GM19043 (cell line): Measurements from ENCODE around the gene ATF7IP.
A peak's percentile ranks its signal among the peaks of the same experiment; 100 is the strongest.
"Not testable (repeated sequence)": the region's sequence is repeated elsewhere in the genome, so short reads cannot be mapped to it uniquely, and the experiment has no call there.

ENCODE experiments used
- ATAC-seq: cut with Tn5 transposase; IDR thresholded peaks from one replicate; pipeline ENCODE4 v1.9.1; 2021; ENCODE audit warnings: low read depth; ENCODE audit not compliant: unreplicated experiment

ATF7IP gene, protein sequence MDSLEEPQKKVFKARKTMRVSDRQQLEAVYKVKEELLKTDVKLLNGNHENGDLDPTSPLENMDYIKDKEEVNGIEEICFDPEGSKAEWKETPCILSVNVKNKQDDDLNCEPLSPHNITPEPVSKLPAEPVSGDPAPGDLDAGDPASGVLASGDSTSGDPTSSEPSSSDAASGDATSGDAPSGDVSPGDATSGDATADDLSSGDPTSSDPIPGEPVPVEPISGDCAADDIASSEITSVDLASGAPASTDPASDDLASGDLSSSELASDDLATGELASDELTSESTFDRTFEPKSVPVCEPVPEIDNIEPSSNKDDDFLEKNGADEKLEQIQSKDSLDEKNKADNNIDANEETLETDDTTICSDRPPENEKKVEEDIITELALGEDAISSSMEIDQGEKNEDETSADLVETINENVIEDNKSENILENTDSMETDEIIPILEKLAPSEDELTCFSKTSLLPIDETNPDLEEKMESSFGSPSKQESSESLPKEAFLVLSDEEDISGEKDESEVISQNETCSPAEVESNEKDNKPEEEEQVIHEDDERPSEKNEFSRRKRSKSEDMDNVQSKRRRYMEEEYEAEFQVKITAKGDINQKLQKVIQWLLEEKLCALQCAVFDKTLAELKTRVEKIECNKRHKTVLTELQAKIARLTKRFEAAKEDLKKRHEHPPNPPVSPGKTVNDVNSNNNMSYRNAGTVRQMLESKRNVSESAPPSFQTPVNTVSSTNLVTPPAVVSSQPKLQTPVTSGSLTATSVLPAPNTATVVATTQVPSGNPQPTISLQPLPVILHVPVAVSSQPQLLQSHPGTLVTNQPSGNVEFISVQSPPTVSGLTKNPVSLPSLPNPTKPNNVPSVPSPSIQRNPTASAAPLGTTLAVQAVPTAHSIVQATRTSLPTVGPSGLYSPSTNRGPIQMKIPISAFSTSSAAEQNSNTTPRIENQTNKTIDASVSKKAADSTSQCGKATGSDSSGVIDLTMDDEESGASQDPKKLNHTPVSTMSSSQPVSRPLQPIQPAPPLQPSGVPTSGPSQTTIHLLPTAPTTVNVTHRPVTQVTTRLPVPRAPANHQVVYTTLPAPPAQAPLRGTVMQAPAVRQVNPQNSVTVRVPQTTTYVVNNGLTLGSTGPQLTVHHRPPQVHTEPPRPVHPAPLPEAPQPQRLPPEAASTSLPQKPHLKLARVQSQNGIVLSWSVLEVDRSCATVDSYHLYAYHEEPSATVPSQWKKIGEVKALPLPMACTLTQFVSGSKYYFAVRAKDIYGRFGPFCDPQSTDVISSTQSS

DNA sequence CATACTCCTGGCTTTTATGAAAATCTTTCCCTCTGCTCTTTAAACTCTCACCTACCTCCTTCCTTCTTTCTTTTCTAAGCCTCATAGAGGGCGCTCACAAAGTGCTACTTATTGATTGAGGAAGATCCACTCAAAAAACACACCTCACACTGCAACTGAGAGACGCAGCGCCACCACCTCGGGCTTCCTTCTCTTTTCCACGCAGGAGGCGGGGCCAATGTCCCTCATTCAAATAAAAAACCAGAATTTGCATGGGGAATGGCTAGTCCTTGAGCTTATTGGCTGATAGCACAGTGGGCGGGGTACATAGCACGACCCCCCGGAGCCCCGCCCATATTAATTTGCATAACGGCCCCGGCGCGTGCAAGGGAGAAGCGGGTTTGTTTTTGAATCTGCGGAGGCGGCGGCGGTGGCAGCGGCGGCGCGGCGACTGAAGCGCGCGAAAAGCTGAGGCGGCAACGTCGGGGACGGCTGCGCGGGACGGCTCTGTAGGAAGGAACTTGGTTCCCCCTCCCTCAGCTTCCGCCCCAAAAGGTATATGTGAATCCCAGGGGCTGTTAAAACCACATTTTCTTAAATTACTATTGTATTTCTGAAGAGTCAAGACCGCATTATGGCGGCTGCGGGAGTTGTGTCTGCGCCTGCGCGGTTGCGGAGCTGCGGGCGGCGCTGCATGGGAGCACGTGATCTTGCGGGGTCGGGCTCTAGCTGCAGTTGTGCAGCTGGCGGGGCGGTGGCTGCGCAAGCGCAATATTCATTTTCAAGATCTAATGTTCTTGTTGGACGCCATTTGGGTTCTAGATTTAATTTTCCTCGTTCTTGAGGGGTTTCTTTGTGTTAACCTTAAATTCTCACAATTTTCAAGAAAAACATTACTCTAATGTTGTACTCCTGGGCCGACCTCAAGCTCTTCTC, at the start of gene ATF7IP:
Gene ATF7IP, plus strand, starts transcription at position 389 of the 915 bp plus-strand sequence. CDS start 58,234 bp downstream, outside the sequence.
- ATAC-seq: peak; percentile 59

DNA sequence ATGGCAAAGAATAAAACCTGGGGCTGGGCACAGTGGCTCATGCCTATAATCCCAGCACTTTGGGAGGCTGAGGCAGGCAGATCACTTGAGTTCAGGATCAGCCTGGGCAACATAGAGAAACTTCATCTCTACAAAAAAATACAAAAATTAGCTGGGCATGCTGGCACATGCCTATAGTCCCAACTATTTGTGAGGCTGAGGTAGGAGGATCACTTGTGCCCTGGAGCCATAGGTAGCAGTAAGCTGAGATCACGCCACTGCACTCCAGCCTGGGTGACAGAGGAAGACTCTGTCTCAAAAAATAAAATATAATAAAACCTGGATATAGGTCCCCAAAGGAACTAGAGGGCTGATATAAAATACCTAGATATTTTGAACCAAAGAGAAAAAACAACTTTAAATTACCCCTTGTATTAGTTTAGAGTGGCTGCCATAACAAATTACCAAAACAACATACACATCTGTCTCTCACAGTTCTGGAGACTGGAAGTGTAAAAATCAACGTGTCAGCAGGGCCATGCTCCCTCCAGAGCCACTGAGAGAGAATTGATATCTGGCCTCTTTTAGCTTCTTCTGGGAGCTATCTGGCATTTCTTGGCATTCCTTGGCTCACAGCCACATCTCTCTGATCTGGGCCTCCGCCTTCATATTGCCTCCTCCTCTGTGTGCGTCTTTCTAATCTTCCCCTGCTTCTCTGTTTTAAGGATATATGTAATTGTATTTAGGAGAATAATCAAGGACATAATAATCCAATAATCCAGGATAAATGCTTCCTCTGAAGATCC, 47.9 kb upstream of the ATF7IP start:
- no peak for ATAC-seq

DNA sequence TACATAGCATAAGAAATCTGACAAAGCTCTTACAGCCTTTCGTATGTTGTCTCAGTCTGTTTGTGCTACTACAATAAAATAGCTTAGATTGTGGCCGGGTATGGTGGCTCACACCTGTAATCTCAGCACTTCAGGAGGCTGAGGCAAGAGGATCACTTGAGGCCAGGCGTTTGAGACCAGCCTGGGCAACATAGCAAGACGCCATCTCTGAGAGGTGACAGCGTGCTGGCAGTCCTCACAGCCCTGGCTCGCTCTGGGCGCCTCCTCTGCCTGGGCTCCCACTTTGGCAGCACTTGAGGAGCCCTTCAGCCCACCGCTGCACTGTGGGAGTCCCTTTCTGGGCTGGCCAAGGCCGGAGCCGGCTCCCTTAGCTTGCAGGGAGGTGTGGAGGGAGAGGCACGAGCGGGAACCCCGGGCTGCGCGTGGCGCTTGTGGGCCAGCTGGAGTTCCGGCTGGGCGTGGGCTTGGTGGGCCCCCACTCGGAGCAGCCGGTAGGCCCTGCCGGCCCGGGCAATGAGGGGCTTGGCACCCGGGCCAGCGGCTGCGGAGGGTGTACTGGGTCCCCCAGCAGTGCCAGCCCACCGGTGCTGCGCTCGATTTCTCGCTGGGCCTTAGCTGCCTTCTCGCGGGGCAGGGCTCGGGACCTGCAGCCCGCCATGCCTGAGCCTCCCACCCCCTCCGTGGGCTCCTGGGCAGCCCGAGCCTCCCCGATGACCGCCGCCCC, 45.6 kb upstream of the ATF7IP start:
- ATAC-seq: not testable (repeated sequence)

DNA sequence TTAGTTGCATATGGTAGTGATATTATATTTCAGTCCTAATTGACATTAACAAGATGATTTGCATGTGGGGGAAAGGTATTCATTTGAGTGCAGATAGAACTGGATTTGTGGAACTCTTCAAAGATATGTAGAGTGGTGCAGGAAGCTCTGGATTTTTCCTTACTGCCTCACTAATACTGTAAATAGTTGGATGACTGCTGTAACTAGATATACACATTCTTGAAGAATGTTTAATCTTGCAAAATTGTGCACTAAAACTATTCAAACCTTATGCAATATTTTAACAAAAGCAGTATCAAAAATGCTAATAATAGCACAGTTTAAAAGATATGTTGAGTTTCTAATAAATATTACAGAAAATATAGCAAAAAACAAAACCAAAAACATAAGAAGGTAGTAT, 43.1 kb upstream of the ATF7IP start:
- no peak for ATAC-seq

DNA sequence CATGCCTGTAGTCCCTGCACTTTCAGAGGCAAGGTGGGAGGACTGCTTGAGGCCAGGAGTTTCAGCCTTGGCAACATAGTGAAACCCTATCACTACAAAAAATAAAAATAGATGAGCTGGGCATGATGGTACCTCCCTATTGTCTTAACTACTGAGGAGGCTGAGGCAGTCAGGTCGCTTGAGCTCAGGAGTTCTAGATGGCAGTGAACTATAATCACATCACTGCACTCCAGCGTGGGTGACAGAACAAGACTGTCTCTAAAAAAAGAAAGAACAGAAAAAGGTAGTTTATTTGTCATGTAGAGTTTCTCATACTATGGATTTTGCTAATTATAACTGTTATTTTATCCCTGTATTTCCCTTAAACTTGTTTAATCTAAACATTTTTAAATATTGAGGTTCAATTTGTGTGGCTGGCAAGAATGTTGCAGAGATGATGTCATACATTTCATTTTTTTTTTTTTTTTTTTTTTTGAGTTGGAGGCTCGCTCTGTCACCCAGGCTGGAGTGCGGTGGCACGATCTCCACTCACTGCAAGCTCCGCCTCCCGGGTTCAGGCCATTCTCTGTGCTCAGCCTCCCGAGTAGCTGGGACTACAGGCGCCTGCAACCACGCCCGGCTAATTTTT, 39.7 kb upstream of the ATF7IP start:
- no peak for ATAC-seq

DNA sequence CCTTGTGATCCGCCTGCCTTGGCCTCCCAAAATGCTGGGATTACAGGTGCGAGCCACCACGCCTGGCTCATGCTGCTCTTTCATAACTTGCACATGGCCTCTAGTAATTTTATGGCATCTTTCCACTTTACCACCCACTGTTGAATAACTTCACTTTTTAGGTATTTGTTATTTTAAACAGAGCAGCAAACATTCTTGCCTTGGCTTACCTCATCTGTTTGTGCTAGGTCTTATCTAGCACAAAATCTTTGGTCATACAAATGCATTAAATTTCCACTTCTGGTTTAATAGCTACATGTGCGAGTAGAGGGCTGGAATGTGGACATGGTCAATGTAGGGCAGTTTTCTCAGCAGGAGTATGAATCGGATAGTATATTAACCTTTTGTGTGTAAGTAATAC, 38.8 kb upstream of the ATF7IP start:
- no peak for ATAC-seq

DNA sequence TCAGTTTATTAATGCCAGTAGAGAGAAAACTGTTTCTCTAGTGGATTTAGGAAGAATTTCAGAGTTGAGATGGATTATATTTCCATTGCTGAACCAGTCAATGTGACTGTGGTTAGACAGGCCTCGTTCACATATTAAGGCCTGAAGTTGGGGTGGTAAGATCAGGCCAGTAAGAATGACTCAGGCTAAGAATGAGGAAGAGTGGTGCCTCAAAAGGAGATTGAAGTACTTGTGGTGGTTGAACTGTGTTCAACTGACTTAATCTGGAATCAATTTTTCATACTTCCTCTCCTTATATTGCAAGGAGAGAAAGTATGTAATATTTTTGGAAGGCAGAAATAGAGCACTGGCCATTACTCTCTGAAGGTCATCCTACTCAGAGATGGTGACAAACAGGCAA, 37.8 kb upstream of the ATF7IP start:
- ATAC-seq: no peak

DNA sequence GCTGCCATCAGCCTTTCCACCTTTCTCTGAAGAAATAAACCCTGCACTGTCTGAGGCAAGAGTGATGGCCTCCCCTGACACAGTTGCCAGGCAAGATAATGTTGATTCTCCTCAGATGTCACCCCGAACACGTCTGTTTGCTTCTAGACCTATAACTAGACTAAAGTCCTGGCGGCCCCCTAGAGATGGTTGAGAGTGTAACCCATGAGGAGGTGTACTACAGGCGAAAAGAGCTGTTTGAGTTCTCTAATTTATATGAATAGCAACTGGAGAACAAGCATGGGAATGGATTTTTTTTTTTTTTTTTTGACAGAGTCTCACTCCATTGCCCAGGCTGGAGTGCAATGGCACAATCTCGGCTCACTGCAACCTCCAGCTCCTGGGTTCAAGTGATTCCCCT, 33.0 kb upstream of the ATF7IP start:
- no peak for ATAC-seq

DNA sequence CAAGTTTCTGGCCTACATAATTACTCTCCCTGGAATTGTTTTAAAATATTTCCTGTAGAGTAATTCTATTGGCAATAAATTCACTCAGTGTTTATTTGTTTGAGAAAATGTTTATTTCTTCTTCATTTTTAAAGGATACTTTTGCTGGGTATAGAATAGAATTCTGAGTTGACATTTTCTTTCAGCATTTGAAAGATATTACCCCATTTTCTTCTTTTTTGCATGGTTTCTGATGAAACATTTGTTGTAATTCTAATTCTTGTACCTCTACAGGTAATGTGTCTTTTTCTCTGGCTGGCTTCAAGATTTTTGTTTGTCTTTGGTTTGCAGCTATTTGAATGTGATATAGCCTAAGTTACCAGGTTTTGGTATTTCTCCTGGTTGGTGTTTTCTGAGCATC, 25.1 kb upstream of the ATF7IP start:
- no peak for ATAC-seq

DNA sequence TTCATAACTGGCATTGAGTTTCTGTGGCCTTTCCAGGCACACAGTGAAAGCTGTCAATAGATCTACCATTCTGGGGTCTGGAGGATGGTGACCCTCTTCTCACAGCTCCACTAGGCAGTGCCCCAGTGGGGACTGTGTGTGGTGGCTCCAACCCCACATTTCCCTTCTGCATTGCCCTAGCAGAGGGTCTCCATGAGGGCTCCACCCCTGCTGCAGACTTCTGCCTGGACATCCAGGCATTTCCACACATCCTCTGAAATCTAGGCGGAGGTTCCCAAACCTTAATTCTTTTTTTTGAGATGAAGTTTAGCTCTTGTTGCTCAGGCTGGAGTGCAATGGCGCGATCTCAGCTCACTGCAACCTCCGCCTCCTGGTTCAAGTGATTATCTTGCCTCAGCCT, 14.0 kb upstream of the ATF7IP start:
- ATAC-seq: not testable (repeated sequence)

DNA sequence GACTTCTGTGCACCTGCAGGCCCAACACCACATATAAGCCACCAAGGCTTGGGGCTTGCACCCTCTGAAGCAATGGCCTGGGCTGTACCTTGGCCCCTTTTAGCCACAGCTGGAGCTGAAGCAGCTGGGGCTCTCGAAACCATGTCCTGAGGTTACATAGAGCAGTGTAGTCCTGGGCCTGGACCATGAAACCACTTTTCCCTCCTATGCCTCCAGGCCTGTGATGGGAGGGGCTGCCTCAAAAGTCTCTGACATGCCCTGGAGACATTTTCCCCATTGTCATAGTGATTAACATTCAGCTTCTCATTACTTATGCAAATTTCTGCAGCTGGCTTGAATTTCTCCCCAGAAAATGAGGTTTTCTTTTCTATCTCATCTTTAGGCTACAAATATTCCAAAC, 13.4 kb upstream of the ATF7IP start:
- ATAC-seq: not testable (repeated sequence)

DNA sequence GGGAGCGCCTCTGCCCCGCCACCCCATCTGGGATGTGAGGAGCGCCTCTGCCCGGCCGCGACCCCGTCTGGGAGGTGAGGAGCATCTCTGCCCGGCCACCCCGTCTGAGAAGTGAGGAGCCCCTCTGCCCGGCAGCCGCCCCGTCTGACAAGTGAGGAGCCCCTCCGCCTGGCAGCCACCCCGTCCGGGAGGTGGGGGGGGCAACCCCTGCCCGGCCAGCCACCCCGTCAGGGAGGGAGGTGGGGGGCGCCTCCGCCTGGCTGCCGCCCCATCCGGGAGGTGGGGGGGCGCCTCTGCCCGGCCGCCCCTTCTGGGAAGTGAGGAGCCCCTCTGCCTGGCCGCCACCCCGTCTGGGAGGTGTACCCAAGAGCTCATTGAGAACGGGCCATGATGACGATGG, 10.8 kb upstream of the ATF7IP start:
- ATAC-seq: not testable (repeated sequence)

DNA sequence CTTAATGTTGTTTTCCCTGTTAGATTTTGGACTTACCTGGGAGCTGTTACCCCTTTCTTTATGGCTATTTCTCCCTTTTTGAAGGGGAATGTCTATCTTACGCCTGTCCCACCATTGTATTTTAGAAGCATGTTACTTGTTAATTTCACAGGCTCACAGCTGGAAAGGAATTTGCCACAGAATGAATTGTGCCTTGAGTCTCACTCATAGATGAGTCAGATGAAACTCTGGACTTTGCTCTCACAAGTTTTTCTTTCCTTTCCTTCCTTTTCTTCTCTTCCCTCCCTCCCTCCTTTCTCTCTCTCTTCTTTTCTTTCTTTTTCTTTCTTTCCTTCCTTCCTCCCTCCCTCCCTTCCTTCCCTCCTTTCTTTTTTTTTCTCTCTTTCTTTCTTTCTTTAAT, 9.3 kb upstream of the ATF7IP start:
- no peak for ATAC-seq

DNA sequence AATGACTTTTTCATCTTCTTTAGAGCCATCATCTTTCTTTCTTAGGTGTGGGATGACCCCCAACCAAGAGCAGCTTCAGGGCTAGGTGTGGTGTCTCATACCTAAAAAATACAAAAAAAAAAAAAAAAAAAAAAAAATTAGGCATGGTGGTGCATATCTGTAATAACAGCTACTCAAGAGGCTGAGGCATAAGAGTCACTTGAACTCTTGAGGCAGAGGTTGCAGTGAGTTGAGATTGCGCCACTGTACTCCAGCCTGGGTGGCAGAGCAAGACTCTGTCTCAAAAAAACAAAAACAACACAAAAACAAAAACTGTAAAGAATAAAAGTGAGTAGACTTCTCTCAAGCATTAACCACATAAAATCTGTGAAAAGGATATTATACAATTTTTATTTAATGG, 8.0 kb upstream of the ATF7IP start:
- ATAC-seq: no peak

DNA sequence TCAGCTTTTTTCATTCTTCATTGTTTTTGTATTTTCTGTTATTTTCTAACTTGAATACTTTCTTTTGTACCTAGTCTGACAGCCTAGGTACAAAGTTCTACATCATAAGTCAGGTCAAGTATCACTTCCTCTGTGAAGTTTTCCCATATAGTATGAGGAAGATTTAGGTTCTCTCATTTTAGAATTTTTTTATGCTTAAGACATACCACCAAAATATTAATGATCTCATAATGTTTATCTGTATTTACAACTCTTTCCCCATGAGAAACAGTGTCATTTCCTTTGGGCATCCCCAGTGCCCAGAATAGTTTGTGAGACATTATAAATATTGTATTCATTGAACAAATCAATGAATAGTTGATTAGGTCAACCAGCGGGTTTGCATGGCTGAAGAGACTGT, 3.1 kb upstream of the ATF7IP start:
- no peak for ATAC-seq

DNA sequence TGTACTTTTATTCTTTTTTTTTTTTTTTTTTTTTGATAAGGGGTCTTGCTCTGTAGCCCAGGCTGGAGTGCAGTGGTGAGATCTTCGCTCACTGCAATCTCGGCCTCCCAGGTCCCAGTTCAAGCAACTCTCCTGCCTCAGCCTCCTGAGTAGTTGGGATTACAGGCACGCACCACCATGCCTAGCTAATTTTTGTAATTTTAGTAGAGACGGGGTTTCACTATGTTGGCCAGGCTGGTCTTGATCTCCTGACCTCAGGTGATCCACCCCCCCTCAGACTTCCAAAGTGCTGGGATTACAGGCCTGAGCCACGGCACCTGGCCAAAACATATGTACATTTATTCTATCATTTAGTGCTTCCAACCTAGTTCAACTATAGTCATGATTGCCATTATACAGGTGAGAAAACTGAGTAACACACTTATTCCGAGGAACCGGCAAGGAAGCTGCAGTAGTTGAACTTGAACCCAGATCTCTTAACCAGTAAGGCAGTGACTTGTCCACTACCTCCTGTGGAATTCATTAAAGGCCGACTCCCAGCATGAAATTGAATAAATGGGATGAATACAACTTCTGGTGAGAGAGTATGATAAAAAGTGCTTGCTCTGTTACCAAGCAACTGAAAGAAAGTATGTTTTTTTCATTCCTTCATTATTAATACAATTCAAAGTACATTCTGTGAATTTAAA, 755 bp upstream of the ATF7IP start:
- no peak for ATAC-seq
